Epithelial cell of esophagus (primary cell): ENCODE results near the gene FBXL7.

Experiments used
- DNase-seq: peaks from one replicate; pipeline ENCODE4 v3.0.0; 2010; ENCODE audit warnings: low read depth
- H3K4me3 ChIP-seq: 2 replicates; pipeline ENCODE4 v1.5.1; 2011; ENCODE audit warnings: mild to moderate bottlenecking, low read length, control low read depth
- TF ChIP-seq, protein P1 (sequence below): IDR thresholded peaks from 2 replicates; pipeline ENCODE4 v1.5.1; 2011; ENCODE audit warnings: low read depth, mild to moderate bottlenecking, low read length, control low read depth, inconsistent platforms; ENCODE audit not compliant: insufficient read depth; ENCODE audit errors: missing control alignments

Gene FBXL7

DNA sequence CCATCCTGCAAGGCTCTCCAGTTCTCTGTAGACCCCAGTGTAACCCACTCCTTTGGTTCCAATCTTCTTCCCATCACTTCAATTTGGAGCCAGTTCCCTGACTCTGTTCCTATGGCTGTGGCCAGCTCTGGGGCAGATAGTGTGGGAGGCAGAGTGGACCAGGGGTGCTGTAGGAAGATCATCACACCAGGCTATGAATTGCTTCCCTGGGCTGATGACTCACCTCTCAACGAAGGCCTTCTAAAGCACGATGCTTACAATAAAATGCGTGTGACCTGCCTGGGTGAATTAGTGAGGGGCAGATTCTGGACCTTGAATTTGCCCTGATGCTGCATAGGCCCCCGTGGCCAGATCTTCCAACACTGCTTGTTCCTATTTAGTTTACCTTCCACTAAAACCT lies 289.7 kb downstream of the FBXL7 start:
- TF ChIP-seq, protein P1, sequence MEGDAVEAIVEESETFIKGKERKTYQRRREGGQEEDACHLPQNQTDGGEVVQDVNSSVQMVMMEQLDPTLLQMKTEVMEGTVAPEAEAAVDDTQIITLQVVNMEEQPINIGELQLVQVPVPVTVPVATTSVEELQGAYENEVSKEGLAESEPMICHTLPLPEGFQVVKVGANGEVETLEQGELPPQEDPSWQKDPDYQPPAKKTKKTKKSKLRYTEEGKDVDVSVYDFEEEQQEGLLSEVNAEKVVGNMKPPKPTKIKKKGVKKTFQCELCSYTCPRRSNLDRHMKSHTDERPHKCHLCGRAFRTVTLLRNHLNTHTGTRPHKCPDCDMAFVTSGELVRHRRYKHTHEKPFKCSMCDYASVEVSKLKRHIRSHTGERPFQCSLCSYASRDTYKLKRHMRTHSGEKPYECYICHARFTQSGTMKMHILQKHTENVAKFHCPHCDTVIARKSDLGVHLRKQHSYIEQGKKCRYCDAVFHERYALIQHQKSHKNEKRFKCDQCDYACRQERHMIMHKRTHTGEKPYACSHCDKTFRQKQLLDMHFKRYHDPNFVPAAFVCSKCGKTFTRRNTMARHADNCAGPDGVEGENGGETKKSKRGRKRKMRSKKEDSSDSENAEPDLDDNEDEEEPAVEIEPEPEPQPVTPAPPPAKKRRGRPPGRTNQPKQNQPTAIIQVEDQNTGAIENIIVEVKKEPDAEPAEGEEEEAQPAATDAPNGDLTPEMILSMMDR: no peak
- no peak overlapping the region for H3K4me3 ChIP-seq
- no peak for DNase-seq

DNA sequence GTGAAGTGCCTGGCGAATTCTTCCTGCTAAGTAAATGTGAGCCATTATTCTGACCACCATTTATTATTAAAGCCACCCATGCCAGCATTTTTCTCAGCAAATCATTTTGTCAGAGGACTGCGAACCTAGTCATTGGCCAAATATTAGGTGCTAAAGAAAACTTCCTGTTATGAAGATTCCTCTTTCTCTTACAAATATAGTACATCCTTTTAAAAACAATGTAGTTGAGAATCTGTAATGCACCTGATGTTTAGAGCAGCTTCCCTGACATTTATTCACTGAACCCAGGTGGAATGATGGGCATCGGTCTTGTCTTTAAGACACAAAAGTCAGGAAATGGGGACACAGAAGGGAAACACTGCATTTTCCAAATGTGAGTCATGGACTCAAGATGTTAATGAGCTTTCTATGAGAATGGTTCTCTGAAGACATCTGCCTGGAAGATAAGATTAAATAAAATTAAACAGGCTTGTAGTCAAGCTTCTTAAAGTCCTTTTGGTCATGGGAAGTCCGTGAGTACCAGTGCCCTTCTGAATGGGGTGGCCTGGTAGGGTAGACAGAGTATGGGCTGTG lies 290.6 kb downstream of the FBXL7 start:
- no peak overlapping the region for H3K4me3 ChIP-seq
- DNase-seq: no peak
- TF ChIP-seq, protein P1: no peak

DNA sequence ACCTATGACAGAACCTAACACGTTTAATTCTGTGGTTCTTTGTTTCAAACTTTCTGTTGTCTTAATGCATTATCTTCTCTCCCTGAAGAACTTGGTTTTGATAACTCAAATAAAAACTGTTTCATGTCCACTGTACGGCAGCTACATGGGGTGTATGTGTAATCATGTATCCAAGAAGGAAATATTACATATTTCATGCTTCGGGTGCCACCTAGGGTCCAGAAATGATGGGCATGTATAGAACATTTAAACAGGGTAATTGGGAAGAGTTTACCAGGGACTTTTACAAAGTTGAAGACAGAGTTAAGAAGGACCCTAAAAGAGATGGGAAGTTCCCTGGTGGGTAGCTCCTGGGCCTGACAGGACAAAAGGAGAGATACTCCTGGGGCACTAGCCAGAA lies 291.3 kb downstream of the FBXL7 start:
- peak; percentile 23 for DNase-seq
- H3K4me3 ChIP-seq: no peak overlapping the region
- TF ChIP-seq, protein P1: peak; percentile 28

DNA sequence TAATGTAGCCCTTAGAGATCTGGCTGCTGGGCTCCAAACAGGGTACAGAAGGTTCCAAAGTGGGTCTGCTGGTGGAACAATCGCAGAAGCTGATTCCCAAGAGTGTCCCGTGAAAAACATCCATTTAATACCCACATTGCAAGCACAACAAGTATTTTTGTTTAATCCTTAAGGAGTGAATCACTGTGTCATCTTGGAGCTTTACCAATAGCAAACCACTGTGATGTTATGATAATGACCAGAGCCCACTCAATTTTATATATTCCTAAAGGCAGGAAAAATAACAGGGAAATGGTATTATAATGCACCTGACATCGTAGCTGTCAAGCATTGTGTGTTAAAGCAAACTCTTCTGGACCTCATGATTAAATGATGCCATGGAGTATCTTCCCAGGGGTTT lies 291.9 kb downstream of the FBXL7 start:
- DNase-seq: no peak
- TF ChIP-seq, protein P1: no peak
- no peak overlapping the region for H3K4me3 ChIP-seq

DNA sequence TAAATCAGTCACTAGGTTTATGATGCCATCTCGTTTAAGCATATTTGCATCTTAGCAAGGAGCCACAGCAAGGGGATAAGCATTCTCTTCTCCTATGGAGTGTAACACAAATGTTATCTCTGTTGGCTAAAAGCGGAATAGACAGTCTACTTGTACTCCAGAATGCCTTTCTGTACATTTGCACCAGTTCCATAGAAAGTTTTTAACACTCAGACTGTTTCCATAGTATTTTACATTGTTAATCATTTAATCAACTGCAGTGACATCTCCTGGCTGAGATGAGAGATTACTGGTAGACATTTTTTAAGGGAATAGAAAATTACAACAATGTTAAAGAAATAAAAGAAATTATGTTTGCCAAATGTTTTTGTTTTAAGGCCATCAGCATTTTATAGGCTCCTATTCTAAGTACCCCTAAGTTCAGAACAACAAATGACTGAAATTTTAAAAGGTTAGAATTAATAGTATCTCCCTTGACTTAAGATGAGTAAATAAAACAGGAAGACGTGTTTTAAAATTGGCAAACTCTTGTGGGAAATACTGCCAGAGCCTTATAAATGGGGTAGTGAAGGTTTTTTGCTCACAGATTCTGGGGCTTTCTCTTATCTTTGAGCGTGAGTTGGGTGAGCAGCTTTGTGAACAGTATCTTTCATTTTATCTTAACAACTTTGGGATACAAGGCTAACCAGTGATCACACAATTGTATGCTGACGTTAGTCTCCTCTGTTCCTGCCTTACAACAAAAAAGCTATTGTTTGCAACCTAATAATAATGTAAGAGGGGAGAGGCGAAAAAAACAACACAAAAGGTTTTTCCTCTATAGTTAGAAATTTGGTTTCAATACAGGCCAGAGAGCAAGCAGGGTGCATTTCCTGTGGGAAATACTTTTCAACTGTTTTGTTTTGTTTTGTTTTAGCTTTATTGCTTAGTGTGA lies 294.3 kb downstream of the FBXL7 start:
- TF ChIP-seq, protein P1: peak; percentile 31
- no peak overlapping the region for H3K4me3 ChIP-seq
- peak; percentile 13 for DNase-seq

DNA sequence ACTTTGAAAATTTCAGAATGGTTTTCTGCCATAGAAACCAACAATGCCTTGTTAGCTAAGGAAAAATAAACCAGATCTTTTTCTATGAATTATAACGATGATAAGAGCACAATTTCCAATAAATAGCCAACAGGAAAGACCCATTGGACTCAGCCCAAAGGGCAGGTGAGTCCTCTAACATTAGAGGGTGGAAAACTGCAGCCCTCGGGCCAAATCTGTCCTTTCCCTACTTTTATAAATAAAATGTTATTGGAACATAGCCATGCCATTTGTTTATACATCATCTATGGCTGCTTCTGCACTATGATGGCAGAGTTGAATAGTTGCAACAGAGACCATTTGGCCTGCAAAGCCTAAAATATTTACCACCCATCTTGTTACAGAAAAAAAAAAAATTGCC lies 296.1 kb downstream of the FBXL7 start:
- no peak overlapping the region for H3K4me3 ChIP-seq
- DNase-seq: no peak
- TF ChIP-seq, protein P1: no peak
